Caco-2 (cell line): ENCODE data around the gene CDSN. TPM values are rescaled to one million over a fixed set of nuclear protein-coding genes. Genes with fewer than 3 reads are reported as not detected.

Source experiments
- BruUV-seq: library from RNA; stranded (reverse); fragments of 400-500 nt; replicated peaks from 2 replicates; lab custom pipeline; 2021; lab: Mats Ljungman, UMichigan
- CTCF ChIA-PET: fragments of 300-600 bp; sonication (Branson Sonifier 250); formaldehyde crosslinking; loops from one replicate; lab custom pipeline; 2022; ENCODE audit warnings: antibody characterized with exemption; lab: Charles Lee
- POLR2A ChIA-PET: fragments of 300-600 bp; sonication (Branson Sonifier 250); formaldehyde crosslinking; loops from one replicate; lab custom pipeline; 2022; ENCODE audit warnings: antibody characterized with exemption; lab: Charles Lee
- DNase-seq, 2 experiments: peaks; one replicate each; pipeline versions ENCODE4 v3.0.0 to v3.0.0-alpha.2; 2020 to 2022
- H3K27me3 ChIP-seq: replicated peaks from 2 replicates; pipeline ENCODE4 v1.6.0; 2011; ENCODE audit warnings: low read length; ENCODE audit not compliant: control insufficient read depth, insufficient read depth
- H3K36me3 ChIP-seq: 2 replicates; pipeline ENCODE4 v1.5.1; 2011; ENCODE audit warnings: low read length; ENCODE audit not compliant: control insufficient read depth, insufficient read depth
- H3K4me1 ChIP-seq: fragments of 250-450 bp; sonication (Bioruptor Pico); 2 replicates; pipeline ENCODE4 v1.5.1; 2020; ENCODE audit warnings: mild to moderate bottlenecking
- H3K4me3 ChIP-seq: 2 replicates; pipeline ENCODE4 v1.5.1; 2011; ENCODE audit warnings: low read depth, mild to moderate bottlenecking, control low read depth, low read length
- H3K9me3 ChIP-seq: fragments of 250-450 bp; sonication (Bioruptor Pico); 2 replicates; pipeline ENCODE4 v1.5.1; 2020; ENCODE audit warnings: mild to moderate bottlenecking, moderate library complexity
- H3K27ac Mint-ChIP-seq: one replicate; pipeline ENCODE4 v1.8.0; 2022; ENCODE audit warnings: mixed read lengths; ENCODE audit not compliant: unreplicated experiment
- H3K27me3 Mint-ChIP-seq: one replicate; pipeline ENCODE4 v1.8.0; 2022; ENCODE audit warnings: mixed read lengths; ENCODE audit not compliant: insufficient read depth, unreplicated experiment
- H3K36me3 Mint-ChIP-seq: one replicate; pipeline ENCODE4 v1.8.0; 2022; ENCODE audit warnings: mild to moderate bottlenecking, mixed read lengths; ENCODE audit not compliant: insufficient read depth, unreplicated experiment
- H3K4me1 Mint-ChIP-seq: one replicate; pipeline ENCODE4 v1.8.0; 2022; ENCODE audit warnings: low read depth, mixed read lengths; ENCODE audit not compliant: unreplicated experiment
- H3K4me3 Mint-ChIP-seq: one replicate; pipeline ENCODE4 v1.8.0; 2022; ENCODE audit warnings: mild to moderate bottlenecking, moderate library complexity, mixed read lengths; ENCODE audit not compliant: unreplicated experiment
- H3K9me3 Mint-ChIP-seq: one replicate; pipeline ENCODE4 v1.8.0; 2022; ENCODE audit warnings: mixed read lengths; ENCODE audit not compliant: unreplicated experiment
- intact Hi-C: fragments of 100-400 bp; cut with micrococcal nuclease; formaldehyde crosslinking; loops from one replicate; pipeline ENCODE4 v1.10.0; 2022; ENCODE audit not compliant: unreplicated experiment
- total RNA-seq: library from RNA; stranded (reverse); gene quantifications from 2 replicates; pipeline ENCODE4 v1.2.3, GENCODE V29; 2022
- TF ChIP-seq, protein P1 (sequence below), 2 experiments: fragments of 200-600 bp in 1 of 2; IDR thresholded peaks; 1 replicate in 1 of 2; 2 replicates in 1 of 2; pipeline versions ENCODE4 v1.5.1 to v1.8.0; 2011 to 2022; ENCODE audit warnings: antibody characterized with exemption in 1 of 2, control low read depth in 1 of 2, inconsistent platforms in 1 of 2, low read depth in 1 of 2, low read length in 1 of 2, mild to moderate bottlenecking in 1 of 2, moderate library complexity in 1 of 2; ENCODE audit not compliant: insufficient read depth in 1 of 2, severe bottlenecking in 1 of 2, unreplicated experiment in 1 of 2

The CDSN gene
- total RNA-seq, 1 experiment from 2014 or later, result not detected

DNA sequence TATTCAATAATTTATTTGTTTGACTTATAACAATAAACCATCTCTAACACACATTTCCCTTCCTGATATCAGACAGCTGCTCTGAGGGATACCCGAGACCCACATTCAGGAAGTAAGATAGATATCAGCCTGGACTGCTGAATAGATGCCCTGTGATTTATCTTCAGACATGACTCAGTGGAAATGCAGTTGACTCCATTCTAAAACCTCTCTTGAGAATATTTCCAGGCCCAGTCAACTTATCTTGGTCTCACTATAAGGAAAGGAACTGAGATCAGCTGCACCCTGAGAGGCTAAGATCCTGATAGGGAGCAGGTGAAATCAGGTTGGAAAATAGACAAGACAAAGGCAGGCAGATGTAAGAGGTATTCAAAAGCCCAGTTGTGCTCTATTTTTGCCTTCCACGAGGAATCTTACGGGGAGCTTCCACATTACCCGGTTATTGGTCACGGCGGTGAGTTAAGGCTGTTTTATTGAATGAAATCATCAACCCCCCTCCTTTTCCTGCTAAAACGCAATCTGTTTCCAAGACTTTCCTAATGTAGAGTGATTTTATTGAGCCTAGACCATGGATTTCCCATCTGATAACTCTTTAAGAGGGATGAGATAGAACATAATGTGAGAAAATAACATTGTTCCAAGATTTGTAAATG, 33.3 kb downstream of the CDSN start:
- TF ChIP-seq, protein P1, sequence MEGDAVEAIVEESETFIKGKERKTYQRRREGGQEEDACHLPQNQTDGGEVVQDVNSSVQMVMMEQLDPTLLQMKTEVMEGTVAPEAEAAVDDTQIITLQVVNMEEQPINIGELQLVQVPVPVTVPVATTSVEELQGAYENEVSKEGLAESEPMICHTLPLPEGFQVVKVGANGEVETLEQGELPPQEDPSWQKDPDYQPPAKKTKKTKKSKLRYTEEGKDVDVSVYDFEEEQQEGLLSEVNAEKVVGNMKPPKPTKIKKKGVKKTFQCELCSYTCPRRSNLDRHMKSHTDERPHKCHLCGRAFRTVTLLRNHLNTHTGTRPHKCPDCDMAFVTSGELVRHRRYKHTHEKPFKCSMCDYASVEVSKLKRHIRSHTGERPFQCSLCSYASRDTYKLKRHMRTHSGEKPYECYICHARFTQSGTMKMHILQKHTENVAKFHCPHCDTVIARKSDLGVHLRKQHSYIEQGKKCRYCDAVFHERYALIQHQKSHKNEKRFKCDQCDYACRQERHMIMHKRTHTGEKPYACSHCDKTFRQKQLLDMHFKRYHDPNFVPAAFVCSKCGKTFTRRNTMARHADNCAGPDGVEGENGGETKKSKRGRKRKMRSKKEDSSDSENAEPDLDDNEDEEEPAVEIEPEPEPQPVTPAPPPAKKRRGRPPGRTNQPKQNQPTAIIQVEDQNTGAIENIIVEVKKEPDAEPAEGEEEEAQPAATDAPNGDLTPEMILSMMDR (IDR thresholded peaks at IDR 0.05; ENCODE audit: insufficient read depth in 1 of 2, low read depth in 1 of 2, low read length in 1 of 2, severe bottlenecking in 1 of 2, unreplicated experiment in 1 of 2), result no peak
- Mint-ChIP-seq H3K27me3 (no peaks in the 10 kb centered on the region), H3K9me3 (no peaks in the 10 kb centered on the region), H3K4me1 (peaks cover 6% of the 10 kb centered on the region), H3K27ac (no peak overlapping the region), H3K36me3 (no peaks in the 10 kb centered on the region), H3K4me3 (no peak overlapping the region)
- H3K4me3 ChIP-seq, result no peak overlapping the region
- POLR2A ChIA-PET, result interaction anchor here (0.5 to 1.0 kb wide), 2 partner anchors 160 to 173 kb away, joined by 3 to 6 read pairs; partner anchors contain the start of gene VARS2
- DNase-seq, result no peak
- intact Hi-C loops, result loop anchor here (1.0 to 10.0 kb wide), 5 partner anchors 28 to 605 kb away; partner anchors contain the start of genes FLOT1 and IER3
- no peaks in the 10 kb centered on the region for H3K27me3 ChIP-seq
- H3K4me1 ChIP-seq, result peaks cover 14% of the 10 kb centered on the region
- H3K9me3 ChIP-seq, result no peaks in the 10 kb centered on the region
- CTCF ChIA-PET, result interaction anchor here (0.5 to 2.3 kb wide), 53 partner anchors 13 to 1742 kb away, joined by 3 to 66 read pairs (median 4); partner anchors contain the start of genes C6orf15, CDSN, DDR1 and DHX16
- BruUV-seq, result no TSS peak
- no peaks in the 10 kb centered on the region for H3K36me3 ChIP-seq

DNA sequence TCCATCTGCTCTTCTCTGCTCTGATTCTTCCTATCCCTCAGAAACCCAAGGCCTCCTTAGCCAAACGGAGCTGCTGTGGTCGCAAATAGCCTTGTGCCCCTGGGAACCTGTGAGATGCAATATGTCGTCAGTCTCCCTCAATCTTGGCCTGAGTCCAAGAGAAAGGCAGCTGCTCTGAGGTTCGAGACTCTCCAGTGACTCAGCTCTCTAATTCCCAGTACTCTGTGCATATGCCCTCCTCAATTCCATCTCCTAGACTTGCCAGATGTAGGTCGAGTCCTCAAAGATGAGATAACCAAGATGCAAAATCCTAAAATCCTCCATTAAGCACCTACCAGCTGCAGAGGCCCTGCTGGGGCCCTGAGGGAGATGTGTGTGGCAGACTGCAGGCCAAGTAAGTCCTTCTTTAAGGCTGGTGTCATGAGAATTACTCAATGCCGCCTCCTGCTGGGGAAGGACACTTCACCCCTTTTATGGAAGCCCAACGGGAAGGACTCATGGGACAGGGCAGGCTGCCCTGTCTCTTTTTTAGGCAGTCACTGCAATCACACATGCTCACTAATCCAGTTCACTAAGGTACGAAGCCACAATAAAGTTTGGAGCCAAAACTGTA, 36.4 kb downstream of the CDSN start:
- Histone ChIP-seq H3K36me3 (no peaks in the 10 kb centered on the region), H3K9me3 (no peaks in the 10 kb centered on the region), H3K27me3 (no peaks in the 10 kb centered on the region), H3K4me1 (peaks cover 19% of the 10 kb centered on the region), H3K4me3 (no peak overlapping the region)
- H3K27ac Mint-ChIP-seq, result no peak overlapping the region
- TF ChIP-seq, protein P1 (IDR thresholded peaks at IDR 0.05; ENCODE audit: insufficient read depth in 1 of 2, low read depth in 1 of 2, low read length in 1 of 2, severe bottlenecking in 1 of 2, unreplicated experiment in 1 of 2), result no peak
- no TSS peak for BruUV-seq
- intact Hi-C loops, result loop anchor here (10.0 kb wide), 1 partner anchor 339 kb away; the partner anchor contains the start of genes FLOT1 and IER3
- H3K4me1 Mint-ChIP-seq, result peaks cover 14% of the 10 kb centered on the region
- POLR2A ChIA-PET, result no interaction called here
- peak in 1 of 2 experiments; percentile 39 for DNase-seq
- H3K27me3 Mint-ChIP-seq, result peaks cover 5% of the 10 kb centered on the region
- CTCF ChIA-PET, result interaction anchor here (0.9 to 1.0 kb wide), 2 partner anchors 13 to 157 kb away, joined by 4 read pairs; no protein-coding TSS in a partner anchor
- H3K9me3 Mint-ChIP-seq, result no peaks in the 10 kb centered on the region
- H3K36me3 Mint-ChIP-seq, result no peaks in the 10 kb centered on the region
- H3K4me3 Mint-ChIP-seq, result no peak overlapping the region

DNA sequence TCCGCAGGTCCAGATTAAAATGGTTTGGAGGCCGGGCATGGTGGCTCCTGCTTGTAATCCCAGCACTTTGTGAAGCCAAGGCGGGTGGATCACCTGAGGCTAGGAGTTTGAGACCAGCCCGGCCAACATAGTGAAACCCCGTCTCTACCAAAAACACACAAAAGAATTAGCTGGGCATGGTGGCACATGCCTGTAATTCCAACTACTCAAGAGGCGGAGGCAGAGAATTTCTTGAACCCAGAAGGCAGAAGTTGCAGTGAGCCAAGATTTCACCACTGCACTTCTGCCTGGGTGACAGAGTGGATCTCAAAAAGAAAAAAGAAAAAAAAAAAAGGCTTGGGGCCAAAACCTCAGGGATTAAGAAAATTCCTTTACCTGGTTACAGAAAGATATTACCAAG, 38.4 kb downstream of the CDSN start:
- H3K4me3 Mint-ChIP-seq, result no peak overlapping the region
- H3K36me3 Mint-ChIP-seq, result no peaks in the 10 kb centered on the region
- peaks cover 5% of the 10 kb centered on the region for H3K27me3 Mint-ChIP-seq
- no peak overlapping the region for H3K4me3 ChIP-seq
- no peaks in the 10 kb centered on the region for H3K27me3 ChIP-seq
- peaks cover 8% of the 10 kb centered on the region for H3K4me1 Mint-ChIP-seq
- CTCF ChIA-PET, result interaction anchor here (1.5 kb wide), 1 partner anchor 11 kb away, joined by 4 read pairs; no protein-coding TSS in a partner anchor
- no TSS peak for BruUV-seq
- no peaks in the 10 kb centered on the region for H3K36me3 ChIP-seq
- DNase-seq, result no peak
- TF ChIP-seq, protein P1 (IDR thresholded peaks at IDR 0.05; ENCODE audit: insufficient read depth in 1 of 2, low read depth in 1 of 2, low read length in 1 of 2, severe bottlenecking in 1 of 2, unreplicated experiment in 1 of 2), result no peak
- peaks cover 14% of the 10 kb centered on the region for H3K4me1 ChIP-seq
- no peaks in the 10 kb centered on the region for H3K9me3 ChIP-seq
- POLR2A ChIA-PET, result no interaction called here
- intact Hi-C loops, result loop anchor here (10.0 kb wide), 1 partner anchor 337 kb away; the partner anchor contains the start of genes FLOT1 and IER3
- no peaks in the 10 kb centered on the region for H3K9me3 Mint-ChIP-seq
- no peak overlapping the region for H3K27ac Mint-ChIP-seq
